ENCODE data around the gene DAW1. TPM values are rescaled to one million over a fixed set of nuclear protein-coding genes. Genes with fewer than 3 reads are reported as not detected.
"Not testable (repeated sequence)": the region's sequence is repeated elsewhere in the genome, so short reads cannot be mapped to it uniquely, and the experiment has no call there.

Gene DAW1
- total RNA-seq, 1 donor from 2014 or later, result 0.86 TPM

DNA sequence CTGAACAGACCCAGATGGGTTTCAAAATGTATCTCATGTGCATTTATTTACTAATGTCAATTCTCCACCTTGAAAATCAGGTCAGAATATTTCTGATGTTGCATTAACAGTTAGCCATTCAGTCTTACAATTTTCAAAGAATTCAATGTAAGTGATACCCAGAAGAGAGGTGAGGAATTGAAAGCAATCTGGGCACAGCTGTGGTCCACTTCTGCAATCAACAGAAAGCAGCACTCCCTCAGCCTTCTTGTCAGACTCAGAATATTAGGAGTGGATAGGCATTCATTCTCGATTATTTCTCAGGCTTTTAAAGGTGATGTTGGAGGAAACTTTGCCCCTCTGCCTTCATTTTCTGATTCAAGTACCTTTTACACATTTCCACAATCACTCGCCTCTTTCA is 42.1 kb upstream of the DAW1 start:
- Mint-ChIP-seq H3K9me3 (ENCODE audit: unreplicated experiment) (no peaks in the 10 kb centered on the region), H3K27ac (ENCODE audit: unreplicated experiment) (no peak overlapping the region), H3K27me3 (ENCODE audit: low read depth, unreplicated experiment) (peaks cover 12% of the 10 kb centered on the region), H3K4me3 (ENCODE audit: unreplicated experiment) (no peak overlapping the region), H3K36me3 (ENCODE audit: low read depth, unreplicated experiment) (no peaks in the 10 kb centered on the region), H3K4me1 (ENCODE audit: low read depth, unreplicated experiment) (peaks cover 5% of the 10 kb centered on the region)
- Histone ChIP-seq H3K4me3 (ENCODE audit: insufficient read depth, low read depth, low read length) (no peak overlapping the region), H3K9ac (ENCODE audit: low read length) (no peak overlapping the region), H4K20me1 (ENCODE audit: insufficient read depth, low read length) (no peaks in the 10 kb centered on the region), H3K27me3 (ENCODE audit: insufficient read depth, low read length) (no peaks in the 10 kb centered on the region), H3K4me1 (ENCODE audit: insufficient read depth, low read length) (no peaks in the 10 kb centered on the region), H2AFZ (ENCODE audit: low read depth, low read length) (no peak overlapping the region), H3K36me3 (ENCODE audit: insufficient read depth, low read length) (no peaks in the 10 kb centered on the region), H3K9me3 (ENCODE audit: insufficient read depth, low read depth, low read length) (no peaks in the 10 kb centered on the region), H3K4me2 (ENCODE audit: low read length) (no peak overlapping the region), H3K79me2 (ENCODE audit: insufficient read depth, low read length) (no peaks in the 10 kb centered on the region), H3K27ac (ENCODE audit: low read depth, low read length) (no peak overlapping the region)
- TF ChIP-seq, protein P1, sequence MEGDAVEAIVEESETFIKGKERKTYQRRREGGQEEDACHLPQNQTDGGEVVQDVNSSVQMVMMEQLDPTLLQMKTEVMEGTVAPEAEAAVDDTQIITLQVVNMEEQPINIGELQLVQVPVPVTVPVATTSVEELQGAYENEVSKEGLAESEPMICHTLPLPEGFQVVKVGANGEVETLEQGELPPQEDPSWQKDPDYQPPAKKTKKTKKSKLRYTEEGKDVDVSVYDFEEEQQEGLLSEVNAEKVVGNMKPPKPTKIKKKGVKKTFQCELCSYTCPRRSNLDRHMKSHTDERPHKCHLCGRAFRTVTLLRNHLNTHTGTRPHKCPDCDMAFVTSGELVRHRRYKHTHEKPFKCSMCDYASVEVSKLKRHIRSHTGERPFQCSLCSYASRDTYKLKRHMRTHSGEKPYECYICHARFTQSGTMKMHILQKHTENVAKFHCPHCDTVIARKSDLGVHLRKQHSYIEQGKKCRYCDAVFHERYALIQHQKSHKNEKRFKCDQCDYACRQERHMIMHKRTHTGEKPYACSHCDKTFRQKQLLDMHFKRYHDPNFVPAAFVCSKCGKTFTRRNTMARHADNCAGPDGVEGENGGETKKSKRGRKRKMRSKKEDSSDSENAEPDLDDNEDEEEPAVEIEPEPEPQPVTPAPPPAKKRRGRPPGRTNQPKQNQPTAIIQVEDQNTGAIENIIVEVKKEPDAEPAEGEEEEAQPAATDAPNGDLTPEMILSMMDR (IDR thresholded peaks at IDR 0.05; ENCODE audit: insufficient read depth, low read depth, low read length), result no peak
- TF ChIP-seq EZH2 (IDR thresholded peaks at IDR 0.05; ENCODE audit: insufficient read depth, low read length), result no peak
- no peak for FAIRE-seq
- DNase-seq (ENCODE audit: low read depth), result no peak

DNA sequence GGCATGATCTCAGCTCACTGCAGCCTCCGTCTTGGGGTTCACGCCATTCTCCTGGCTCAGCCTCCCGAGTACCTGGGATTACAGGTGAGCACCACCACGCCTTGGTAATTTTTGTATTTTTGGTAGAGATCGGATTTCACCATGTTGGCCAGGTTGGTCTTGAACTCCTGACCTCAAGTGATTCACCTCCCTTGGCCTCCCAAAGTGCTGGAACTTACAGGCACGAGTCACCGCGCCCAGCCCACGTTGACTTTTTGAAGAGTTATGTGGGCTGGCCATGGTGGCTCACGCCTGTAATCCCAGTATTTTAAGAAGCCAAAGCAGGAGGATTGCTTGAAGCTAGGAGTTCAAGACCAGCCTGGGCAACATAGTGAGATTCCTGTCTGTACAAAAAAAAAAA is 37.0 kb upstream of the DAW1 start:
- Mint-ChIP-seq H3K4me1 (ENCODE audit: low read depth, unreplicated experiment) (no peaks in the 10 kb centered on the region), H3K27me3 (ENCODE audit: low read depth, unreplicated experiment) (peaks cover 3% of the 10 kb centered on the region), H3K36me3 (ENCODE audit: low read depth, unreplicated experiment) (no peaks in the 10 kb centered on the region), H3K9me3 (ENCODE audit: unreplicated experiment) (peaks cover 8% of the 10 kb centered on the region), H3K27ac (ENCODE audit: unreplicated experiment) (no peak overlapping the region), H3K4me3 (ENCODE audit: unreplicated experiment) (no peak overlapping the region)
- H3K27me3 ChIP-seq (ENCODE audit: insufficient read depth, low read length), result no peaks in the 10 kb centered on the region
- no peaks in the 10 kb centered on the region for H3K4me1 ChIP-seq (ENCODE audit: insufficient read depth, low read length)
- no peak overlapping the region for H3K9ac ChIP-seq (ENCODE audit: low read length)
- no peak overlapping the region for H2AFZ ChIP-seq (ENCODE audit: low read depth, low read length)
- H3K4me3 ChIP-seq (ENCODE audit: insufficient read depth, low read depth, low read length), result no peak overlapping the region
- H4K20me1 ChIP-seq (ENCODE audit: insufficient read depth, low read length), result no peaks in the 10 kb centered on the region
- DNase-seq (ENCODE audit: low read depth) (no peak), FAIRE-seq (no peak)
- no peaks in the 10 kb centered on the region for H3K79me2 ChIP-seq (ENCODE audit: insufficient read depth, low read length)
- no peak overlapping the region for H3K27ac ChIP-seq (ENCODE audit: low read depth, low read length)
- no peaks in the 10 kb centered on the region for H3K9me3 ChIP-seq (ENCODE audit: insufficient read depth, low read depth, low read length)
- no peak for TF ChIP-seq EZH2 (IDR thresholded peaks at IDR 0.05; ENCODE audit: insufficient read depth, low read length)
- TF ChIP-seq, protein P1 (IDR thresholded peaks at IDR 0.05; ENCODE audit: insufficient read depth, low read depth, low read length), result no peak
- no peak overlapping the region for H3K4me2 ChIP-seq (ENCODE audit: low read length)
- no peaks in the 10 kb centered on the region for H3K36me3 ChIP-seq (ENCODE audit: insufficient read depth, low read length)

GRCh38 chr2:227834916-227835650 is 36.3 kb upstream of the DAW1 start:
- no peaks in the 10 kb centered on the region for H3K79me2 ChIP-seq (ENCODE audit: insufficient read depth, low read length)
- TF ChIP-seq, protein P1 (IDR thresholded peaks at IDR 0.05; ENCODE audit: insufficient read depth, low read depth, low read length), result no peak
- TF ChIP-seq EZH2 (IDR thresholded peaks at IDR 0.05; ENCODE audit: insufficient read depth, low read length), result no peak
- no peak overlapping the region for H3K4me3 Mint-ChIP-seq (ENCODE audit: unreplicated experiment)
- H3K4me3 ChIP-seq (ENCODE audit: insufficient read depth, low read depth, low read length), result no peak overlapping the region
- H3K4me1 Mint-ChIP-seq (ENCODE audit: low read depth, unreplicated experiment), result no peaks in the 10 kb centered on the region
- H3K27ac ChIP-seq (ENCODE audit: low read depth, low read length), result no peak overlapping the region
- no peak overlapping the region for H2AFZ ChIP-seq (ENCODE audit: low read depth, low read length)
- H3K4me2 ChIP-seq (ENCODE audit: low read length), result no peak overlapping the region
- peaks cover 8% of the 10 kb centered on the region for H3K9me3 Mint-ChIP-seq (ENCODE audit: unreplicated experiment)
- H3K27me3 Mint-ChIP-seq (ENCODE audit: low read depth, unreplicated experiment), result no peaks in the 10 kb centered on the region
- H4K20me1 ChIP-seq (ENCODE audit: insufficient read depth, low read length), result no peaks in the 10 kb centered on the region
- FAIRE-seq, result no peak
- H3K36me3 ChIP-seq (ENCODE audit: insufficient read depth, low read length), result no peaks in the 10 kb centered on the region
- H3K9ac ChIP-seq (ENCODE audit: low read length), result no peak overlapping the region
- H3K27me3 ChIP-seq (ENCODE audit: insufficient read depth, low read length), result no peaks in the 10 kb centered on the region
- no peaks in the 10 kb centered on the region for H3K4me1 ChIP-seq (ENCODE audit: insufficient read depth, low read length)
- no peak overlapping the region for H3K27ac Mint-ChIP-seq (ENCODE audit: unreplicated experiment)
- no peaks in the 10 kb centered on the region for H3K9me3 ChIP-seq (ENCODE audit: insufficient read depth, low read depth, low read length)
- no peaks in the 10 kb centered on the region for H3K36me3 Mint-ChIP-seq (ENCODE audit: low read depth, unreplicated experiment)
- DNase-seq (ENCODE audit: low read depth), result no peak

GRCh38 chr2:227839339-227840129 is 31.9 kb upstream of the DAW1 start:
- H3K4me3 ChIP-seq (ENCODE audit: insufficient read depth, low read depth, low read length); H3K4me3 Mint-ChIP-seq (ENCODE audit: unreplicated experiment); H3K79me2 ChIP-seq (ENCODE audit: insufficient read depth, low read length); H3K9ac ChIP-seq (ENCODE audit: low read length); H3K4me2 ChIP-seq (ENCODE audit: low read length); DNase-seq (ENCODE audit: low read depth); H4K20me1 ChIP-seq (ENCODE audit: insufficient read depth, low read length); FAIRE-seq; H3K9me3 Mint-ChIP-seq (ENCODE audit: unreplicated experiment); H3K27me3 Mint-ChIP-seq (ENCODE audit: low read depth, unreplicated experiment); H3K4me1 ChIP-seq (ENCODE audit: insufficient read depth, low read length); H3K9me3 ChIP-seq (ENCODE audit: insufficient read depth, low read depth, low read length); H3K36me3 ChIP-seq (ENCODE audit: insufficient read depth, low read length); H3K27me3 ChIP-seq (ENCODE audit: insufficient read depth, low read length); H3K36me3 Mint-ChIP-seq (ENCODE audit: low read depth, unreplicated experiment); H3K27ac ChIP-seq (ENCODE audit: low read depth, low read length); H3K27ac Mint-ChIP-seq (ENCODE audit: unreplicated experiment); H2AFZ ChIP-seq (ENCODE audit: low read depth, low read length); H3K4me1 Mint-ChIP-seq (ENCODE audit: low read depth, unreplicated experiment): not testable (repeated sequence)
